HCT116 (cell line): ENCODE measurements around the gene MELTF. TPM values are rescaled to one million over a fixed set of nuclear protein-coding genes. Genes with fewer than 3 reads are reported as not detected.

Experiments
- ATAC-seq: fragments of 200-7000 bp; cut with Tn5 transposase; 2 replicates; pipeline ENCODE4 v1.9.1; 2020; ENCODE audit warnings: mild to moderate bottlenecking, moderate library complexity
- BruUV-seq: library from RNA; stranded (reverse); fragments of 400-500 nt; replicated peaks from 2 replicates; lab custom pipeline; 2021; lab: Mats Ljungman, UMichigan
- CTCF ChIA-PET: fragments of 300-600 bp; sonication (Branson Sonifier 250); formaldehyde crosslinking; loops from one replicate; lab custom pipeline; 2021; ENCODE audit warnings: antibody characterized with exemption; lab: Charles Lee
- POLR2A ChIA-PET: fragments of 300-600, 350-600 bp; sonication (Branson Sonifier 250); formaldehyde crosslinking; loops from one replicate; lab custom pipeline; 2021; ENCODE audit warnings: antibody characterized with exemption; lab: Charles Lee
- RAD21 ChIA-PET, 2 experiments: fragments of 300-600 bp; sonication (Branson Sonifier 250); formaldehyde crosslinking; loops; one replicate each; lab custom pipeline; 2023; ENCODE audit warnings: low total read pairs in 2 of 2; ENCODE audit not compliant: uncharacterized antibody in 2 of 2, unreplicated experiment in 2 of 2, low non-redundant PET in 1 of 2; lab: Charles Lee
- DNase-seq: peaks from one replicate; pipeline ENCODE4 v3.0.0-alpha.2; 2010; ENCODE audit warnings: low read depth, low spot score
- H2AFZ ChIP-seq: fragments of 200-600 bp; shearing (Covaris generic), sonication (generic); 2 replicates; pipeline ENCODE4 v1.6.1; 2017; ENCODE audit warnings: low read depth, mixed run types, mixed read lengths, antibody characterized with exemption, low read length; ENCODE audit not compliant: poor library complexity, severe bottlenecking
- H3K27ac ChIP-seq: 2 replicates; pipeline ENCODE4 v1.5.1; 2012; ENCODE audit warnings: low read depth, low read length
- H3K27me3 ChIP-seq: fragments of 200-600 bp; sonication (generic); 2 replicates; pipeline ENCODE4 v1.6.1; 2016; ENCODE audit warnings: mixed run types, low read length, mixed read lengths; ENCODE audit not compliant: insufficient read depth
- H3K36me3 ChIP-seq, 2 experiments: fragments of 200-500 bp in 1 of 2; fragments of 200-600 bp in 1 of 2; sonication (Bioruptor generic) in 1 of 2; sonication (generic) in 1 of 2; 2 replicates each; pipeline versions ENCODE4 v1.5.1 to v1.6.1; 2014 to 2016; ENCODE audit warnings: low read length in 2 of 2, inconsistent platforms in 1 of 2, mixed read lengths in 1 of 2, mixed run types in 1 of 2; ENCODE audit not compliant: insufficient read depth in 2 of 2, control insufficient read depth in 1 of 2
- H3K4me1 ChIP-seq, 2 experiments: fragments of 200-600 bp in 1 of 2; sonication (generic) in 1 of 2; 2 replicates each; pipeline versions ENCODE4 v1.5.1 to v1.6.1; 2012 to 2017; ENCODE audit warnings: low read length in 2 of 2, inconsistent platforms in 1 of 2, mild to moderate bottlenecking in 1 of 2, mixed read lengths in 1 of 2, mixed run types in 1 of 2, moderate library complexity in 1 of 2; ENCODE audit not compliant: insufficient read depth in 2 of 2, control insufficient read depth in 1 of 2
- H3K4me2 ChIP-seq: fragments of 200-600 bp; sonication (generic); 2 replicates; pipeline ENCODE4 v1.6.1; 2017; ENCODE audit warnings: mixed run types, low read length, mixed read lengths
- H3K4me3 ChIP-seq, 2 experiments: fragments of 200-600 bp in 1 of 2; sonication (generic) in 1 of 2; replicated peaks in 1 of 2; 2 replicates each; pipeline ENCODE4 v1.5.1; 2011 to 2016; ENCODE audit warnings: low read length in 2 of 2, control low read depth in 1 of 2, low read depth in 1 of 2, mild to moderate bottlenecking in 1 of 2, mixed read lengths in 1 of 2, mixed run types in 1 of 2
- H3K79me2 ChIP-seq: fragments of 200-600 bp; sonication (generic); 2 replicates; pipeline ENCODE4 v1.6.1; 2017; ENCODE audit warnings: mild to moderate bottlenecking, mixed run types, low read length, moderate library complexity, mixed read lengths; ENCODE audit not compliant: insufficient read depth
- H3K9ac ChIP-seq: fragments of 200-600 bp; sonication (generic); 2 replicates; pipeline ENCODE4 v1.6.1; 2016; ENCODE audit warnings: low read length, mixed read lengths
- H3K9me2 ChIP-seq: fragments of 200-600 bp; sonication (generic), shearing (Covaris generic); 2 replicates; pipeline ENCODE4 v1.6.1; 2017; ENCODE audit warnings: mixed run types, mild to moderate bottlenecking, moderate library complexity; ENCODE audit not compliant: insufficient read depth
- H3K9me3 ChIP-seq, 2 experiments: fragments of 200-500 bp in 1 of 2; fragments of 200-600 bp in 1 of 2; sonication (Bioruptor generic) in 1 of 2; sonication (generic) in 1 of 2; 2 replicates each; pipeline ENCODE4 v1.6.1; 2014 to 2017; ENCODE audit warnings: low read length in 2 of 2, mixed read lengths in 2 of 2, inconsistent platforms in 1 of 2, low read depth in 1 of 2, mild to moderate bottlenecking in 1 of 2, mixed run types in 1 of 2, moderate library complexity in 1 of 2; ENCODE audit not compliant: control insufficient read depth in 1 of 2, insufficient read depth in 1 of 2
- H4K20me1 ChIP-seq: fragments of 200-600 bp; sonication (generic), shearing (Covaris generic); 2 replicates; pipeline ENCODE4 v1.6.1; 2017; ENCODE audit warnings: mixed run types, mild to moderate bottlenecking, moderate library complexity; ENCODE audit not compliant: insufficient read depth
- CBX3 ChIP-seq: IDR thresholded peaks from 2 replicates; pipeline ENCODE4 v1.6.1; 2012; ENCODE audit warnings: low read depth
- CEBPB ChIP-seq: IDR thresholded peaks from 2 replicates; pipeline ENCODE4 v1.6.1; 2012; ENCODE audit warnings: low read depth
- EGR1 ChIP-seq: IDR thresholded peaks from 2 replicates; pipeline ENCODE4 v1.6.1; 2012; ENCODE audit warnings: low read depth
- ELF1 ChIP-seq: IDR thresholded peaks from 2 replicates; pipeline ENCODE4 v1.6.1; 2012; ENCODE audit warnings: low read depth, borderline replicate concordance
- EZH2 ChIP-seq: fragments of 200-600 bp; sonication (generic); IDR thresholded peaks from 2 replicates; pipeline ENCODE4 v1.6.1; 2017; ENCODE audit warnings: antibody characterized with exemption, mixed run types
- FOSL1 ChIP-seq: IDR thresholded peaks from 2 replicates; pipeline ENCODE4 v1.6.1; 2012; ENCODE audit warnings: low read depth
- JUND ChIP-seq: IDR thresholded peaks from 2 replicates; pipeline ENCODE4 v1.6.1; 2012
- POLR2AphosphoS5 ChIP-seq: IDR thresholded peaks from 2 replicates; pipeline ENCODE4 v1.6.1; 2011; ENCODE audit warnings: mild to moderate bottlenecking, low read depth, low read length, moderate library complexity
- RAD21 ChIP-seq: IDR thresholded peaks from 2 replicates; pipeline ENCODE4 v1.6.1; 2012; ENCODE audit warnings: low read depth, mild to moderate bottlenecking
- SP1 ChIP-seq: IDR thresholded peaks from 2 replicates; pipeline ENCODE4 v1.6.1; 2012; ENCODE audit warnings: low read depth
- TCF7L2 ChIP-seq: IDR thresholded peaks from 2 replicates; pipeline ENCODE4 v1.7.0; 2011; ENCODE audit warnings: borderline replicate concordance, inconsistent platforms; ENCODE audit not compliant: insufficient read depth, insufficient read length; ENCODE audit errors: extremely low read depth
- ZNF274 ChIP-seq: fragments of 200-500 bp; sonication (Bioruptor generic); IDR thresholded peaks from 2 replicates; pipeline ENCODE4 v1.6.1; 2014; ENCODE audit warnings: mild to moderate bottlenecking, low read depth, low read length, inconsistent platforms
- intact Hi-C: fragments of 100-400 bp; cut with micrococcal nuclease; formaldehyde crosslinking; loops from 2 replicates; pipeline ENCODE4 v1.10.0; 2022
- total RNA-seq: library from RNA; stranded (reverse); gene quantifications from one replicate; pipeline ENCODE4 v1.2.1, GENCODE V29; 2021; ENCODE audit not compliant: unreplicated experiment

MELTF gene
- total RNA-seq, 1 experiment from 2014 or later = 47.6 TPM

DNA sequence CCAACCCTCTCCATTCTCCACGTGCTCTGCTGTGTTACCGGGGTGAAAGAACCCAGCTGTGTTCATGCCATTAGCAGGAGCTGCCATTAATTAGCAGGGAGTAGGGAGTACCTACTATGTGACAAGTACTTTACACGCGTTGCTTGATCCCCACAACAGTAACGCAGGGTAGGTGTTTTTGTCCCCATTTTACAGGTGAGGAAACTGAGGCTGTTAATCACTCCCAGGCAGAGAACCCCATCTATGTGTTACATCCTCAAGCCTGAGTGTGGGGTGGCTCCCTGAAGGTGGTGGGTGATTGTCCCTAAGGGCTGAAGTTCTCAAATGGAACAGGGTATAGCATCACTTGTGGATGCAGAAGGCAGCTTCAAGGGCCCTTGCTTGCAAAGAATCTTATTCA is 22.8 kb downstream of the MELTF start:
- H4K20me1 ChIP-seq = no peaks in the 10 kb centered on the region
- H3K36me3 ChIP-seq = no peaks in the 10 kb centered on the region
- no peak overlapping the region for H3K4me3 ChIP-seq
- H2AFZ ChIP-seq = no peak overlapping the region
- no peak for TF ChIP-seq TCF7L2
- H3K79me2 ChIP-seq = no peaks in the 10 kb centered on the region
- RAD21 ChIA-PET = no interaction called here
- no peak overlapping the region for H3K27ac ChIP-seq
- DNase-seq = no peak
- POLR2A ChIA-PET = no interaction called here
- H3K4me1 ChIP-seq = peaks cover 20 to 42% of the 10 kb centered on the region in 2 experiments; a peak in 3 of 4 replicates
- no peaks in the 10 kb centered on the region for H3K27me3 ChIP-seq
- no peaks in the 10 kb centered on the region for H3K9me2 ChIP-seq
- intact Hi-C loops = no loop called here
- peak overlapping the region; percentile 37 for H3K4me2 ChIP-seq
- BruUV-seq = no TSS peak
- no peak for ATAC-seq
- no peaks in the 10 kb centered on the region for H3K9me3 ChIP-seq
- CTCF ChIA-PET = no interaction called here
- no peak overlapping the region for H3K9ac ChIP-seq

DNA sequence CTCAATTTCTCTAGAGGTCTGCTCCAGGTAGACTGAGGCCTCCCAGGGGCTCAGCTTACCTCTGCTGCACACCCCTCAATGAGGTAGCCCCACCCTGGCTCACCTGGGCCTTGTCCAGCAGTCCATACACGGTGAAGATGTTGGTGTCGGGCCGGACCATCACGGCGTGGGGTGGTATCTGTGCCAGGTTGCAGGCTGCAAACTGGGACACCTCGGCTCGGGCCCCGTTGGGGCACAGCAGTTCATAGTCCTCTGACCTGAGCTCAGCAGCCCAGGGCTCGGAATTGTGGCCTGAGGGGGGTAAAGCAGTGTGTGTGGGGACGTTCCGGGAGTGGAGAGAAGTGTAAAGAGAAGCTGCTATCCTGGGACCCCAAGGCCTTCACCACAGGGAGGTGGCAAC is 23.2 kb downstream of the MELTF start:
- CTCF ChIA-PET = no interaction called here
- DNase-seq (no peak), ATAC-seq (no peak)

More for the DNA sequence above, 23.2 kb downstream of the MELTF start:
- no TSS peak for BruUV-seq
- intact Hi-C loops = no loop called here
- Histone ChIP-seq H3K9ac (no peak overlapping the region), H3K9me2 (no peaks in the 10 kb centered on the region), H4K20me1 (no peaks in the 10 kb centered on the region), H3K9me3 (no peaks in the 10 kb centered on the region), H2AFZ (no peak overlapping the region), H3K27me3 (no peaks in the 10 kb centered on the region), H3K36me3 (no peaks in the 10 kb centered on the region), H3K4me2 (no peak overlapping the region; the same call in 1 of the 2 replicates), H3K79me2 (no peaks in the 10 kb centered on the region), H3K4me1 (peaks cover 21 to 45% of the 10 kb centered on the region in 2 experiments; a peak in 3 of 4 replicates), H3K27ac (no peak overlapping the region), H3K4me3 (no peak overlapping the region)
- ChIA-PET RAD21 (no interaction called here), POLR2A (no interaction called here)
- TF ChIP-seq ELF1 (no peak), CBX3 (no peak), RAD21 (no peak), CEBPB (no peak), EGR1 (no peak), TCF7L2 (no peak), EZH2 (no peak), FOSL1 (no peak), SP1 (no peak), ZNF274 (no peak), JUND (no peak), POLR2AphosphoS5 (no peak)
